Thyroid gland (tissue), 4 donors: Measurements from ENCODE around the gene CANX. TPM values are rescaled to one million over a fixed set of nuclear protein-coding genes. Genes with fewer than 3 reads are reported as not detected.
"Not testable (repeated sequence)": the region's sequence is repeated elsewhere in the genome, so short reads cannot be mapped to it uniquely, and the experiment has no call there.

Experiments used
- DNase-seq, 2 donors: peaks; one replicate each; pipeline ENCODE4 v3.0.0-alpha.2; 2019
- H3K27ac ChIP-seq, 3 donors: fragments of 200-600 bp; sonication (generic); 1 replicate in 2 of 3; 2 replicates in 1 of 3; pipeline ENCODE4 v1.5.1; 2016 to 2019; ENCODE audit warnings: mild to moderate bottlenecking in 1 of 3, moderate library complexity in 1 of 3
- H3K27me3 ChIP-seq: fragments of 200-600 bp; sonication (generic); one replicate; pipeline ENCODE4 v1.5.1; 2019
- H3K36me3 ChIP-seq, 2 donors: fragments of 200-600 bp; sonication (generic); one replicate each; pipeline ENCODE4 v1.5.1; 2016 to 2019
- H3K4me1 ChIP-seq, 2 donors: fragments of 200-600 bp; sonication (generic); one replicate each; pipeline ENCODE4 v1.5.1; 2017 to 2019
- H3K4me3 ChIP-seq, 3 donors: fragments of 200-600 bp; sonication (generic); replicated peaks in 1 of 3; 1 replicate in 2 of 3; 2 replicates in 1 of 3; pipeline ENCODE4 v1.5.1; 2016; ENCODE audit warnings: mild to moderate bottlenecking in 1 of 3
- H3K9me3 ChIP-seq: fragments of 200-600 bp; sonication (generic); one replicate; pipeline ENCODE4 v1.5.1; 2017
- POLR2A ChIP-seq, 2 donors: fragments of 450-650 bp; IDR thresholded peaks; one replicate each; pipeline ENCODE4 v1.6.1; 2017; ENCODE audit warnings: antibody characterized with exemption in 2 of 2, mild to moderate bottlenecking in 2 of 2, moderate library complexity in 1 of 2
- WGBS, 2 donors: methylation state at CpG; one replicate each; pipeline ENCODE4 v1.1.5; 2017; 5-methylcytosine and 5-hydroxymethylcytosine counted together
- intact Hi-C: fragments of 100-400 bp; cut with DNase I; formaldehyde crosslinking; loops from one replicate; pipeline ENCODE4 v1.15.1; 2023
- total RNA-seq, 4 donors: library from RNA; depleted of rRNA; stranded (reverse); fragments of >200 nt; gene quantifications; one replicate each; pipeline ENCODE4 v1.2.3, GENCODE V29; 2016
- TF ChIP-seq, protein P1 (sequence below), 6 experiments: fragments of 200-600 bp in 3 of 6; fragments of 450-650 bp in 3 of 6; sonication (generic) in 3 of 6; IDR thresholded peaks; one replicate each; pipeline ENCODE4 v1.5.1; 2016 to 2019; ENCODE audit warnings: antibody characterized with exemption in 6 of 6, mild to moderate bottlenecking in 2 of 6, inconsistent platforms in 1 of 6, moderate library complexity in 1 of 6

Gene CANX, protein sequence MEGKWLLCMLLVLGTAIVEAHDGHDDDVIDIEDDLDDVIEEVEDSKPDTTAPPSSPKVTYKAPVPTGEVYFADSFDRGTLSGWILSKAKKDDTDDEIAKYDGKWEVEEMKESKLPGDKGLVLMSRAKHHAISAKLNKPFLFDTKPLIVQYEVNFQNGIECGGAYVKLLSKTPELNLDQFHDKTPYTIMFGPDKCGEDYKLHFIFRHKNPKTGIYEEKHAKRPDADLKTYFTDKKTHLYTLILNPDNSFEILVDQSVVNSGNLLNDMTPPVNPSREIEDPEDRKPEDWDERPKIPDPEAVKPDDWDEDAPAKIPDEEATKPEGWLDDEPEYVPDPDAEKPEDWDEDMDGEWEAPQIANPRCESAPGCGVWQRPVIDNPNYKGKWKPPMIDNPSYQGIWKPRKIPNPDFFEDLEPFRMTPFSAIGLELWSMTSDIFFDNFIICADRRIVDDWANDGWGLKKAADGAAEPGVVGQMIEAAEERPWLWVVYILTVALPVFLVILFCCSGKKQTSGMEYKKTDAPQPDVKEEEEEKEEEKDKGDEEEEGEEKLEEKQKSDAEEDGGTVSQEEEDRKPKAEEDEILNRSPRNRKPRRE
- 100 to 1,000 TPM; 561 to 949 (median 856) TPM for total RNA-seq

DNA sequence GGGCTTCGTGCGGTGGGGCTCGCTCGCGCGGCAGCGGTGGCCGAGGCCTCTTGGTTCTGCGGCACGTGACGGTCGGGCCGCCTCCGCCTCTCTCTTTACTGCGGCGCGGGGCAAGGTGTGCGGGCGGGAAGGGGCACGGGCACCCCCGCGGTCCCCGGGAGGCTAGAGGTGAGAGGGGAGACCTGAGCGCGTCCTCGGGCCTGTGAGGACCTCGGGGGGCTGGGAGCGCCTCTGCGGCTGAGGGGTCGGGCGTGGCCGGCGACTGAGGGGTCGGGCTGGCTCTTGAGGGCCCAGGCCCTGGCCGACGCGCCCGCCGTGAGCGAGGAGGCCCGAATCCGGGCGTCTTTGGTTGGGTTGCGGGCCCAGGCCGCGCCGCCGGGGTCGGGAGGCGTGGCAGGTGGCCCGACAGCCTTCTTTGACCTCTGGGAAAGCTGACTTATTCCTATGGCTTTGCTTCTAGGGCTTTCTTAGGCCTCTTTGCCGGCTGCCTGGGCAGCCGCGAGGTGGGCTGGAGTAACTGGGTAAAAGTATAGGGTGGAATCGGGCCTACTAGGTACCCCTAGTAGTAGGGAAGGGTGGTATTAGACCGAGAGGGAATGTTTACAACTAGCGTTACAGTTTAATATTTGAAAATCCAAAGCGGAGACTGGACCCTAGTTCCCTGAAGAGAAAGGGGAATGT lies at the start of gene CANX:
TSS of gene CANX (plus strand) at position 33 of the 681 bp plus-strand sequence. CDS start 6,715 bp downstream, outside the sequence.
- TF ChIP-seq POLR2A (IDR thresholded peaks at IDR 0.05) = peak; percentile 76 to 91
- TF ChIP-seq, protein P1, sequence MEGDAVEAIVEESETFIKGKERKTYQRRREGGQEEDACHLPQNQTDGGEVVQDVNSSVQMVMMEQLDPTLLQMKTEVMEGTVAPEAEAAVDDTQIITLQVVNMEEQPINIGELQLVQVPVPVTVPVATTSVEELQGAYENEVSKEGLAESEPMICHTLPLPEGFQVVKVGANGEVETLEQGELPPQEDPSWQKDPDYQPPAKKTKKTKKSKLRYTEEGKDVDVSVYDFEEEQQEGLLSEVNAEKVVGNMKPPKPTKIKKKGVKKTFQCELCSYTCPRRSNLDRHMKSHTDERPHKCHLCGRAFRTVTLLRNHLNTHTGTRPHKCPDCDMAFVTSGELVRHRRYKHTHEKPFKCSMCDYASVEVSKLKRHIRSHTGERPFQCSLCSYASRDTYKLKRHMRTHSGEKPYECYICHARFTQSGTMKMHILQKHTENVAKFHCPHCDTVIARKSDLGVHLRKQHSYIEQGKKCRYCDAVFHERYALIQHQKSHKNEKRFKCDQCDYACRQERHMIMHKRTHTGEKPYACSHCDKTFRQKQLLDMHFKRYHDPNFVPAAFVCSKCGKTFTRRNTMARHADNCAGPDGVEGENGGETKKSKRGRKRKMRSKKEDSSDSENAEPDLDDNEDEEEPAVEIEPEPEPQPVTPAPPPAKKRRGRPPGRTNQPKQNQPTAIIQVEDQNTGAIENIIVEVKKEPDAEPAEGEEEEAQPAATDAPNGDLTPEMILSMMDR (IDR thresholded peaks at IDR 0.05) = no peak
- Histone ChIP-seq H3K4me3 (peak within 1 kb of the TSS; percentile 51 to 97 (median 95)), H3K27ac (peak within 1 kb of the TSS; percentile 95 to 97 (median 97)), H3K9me3 (no peaks in the 10 kb centered on the region), H3K4me1 (peaks cover 16 to 17% of the 10 kb centered on the region in 2 donors), H3K27me3 (no peaks in the 10 kb centered on the region), H3K36me3 (peaks cover 0 to under 1% of the 10 kb centered on the region in 2 donors)
- no peak for DNase-seq
- 1 to 3% methylated on average over 9 to 15 of the region's 58 CpGs for WGBS, 2 donors
- intact Hi-C loops = no loop called here

DNA sequence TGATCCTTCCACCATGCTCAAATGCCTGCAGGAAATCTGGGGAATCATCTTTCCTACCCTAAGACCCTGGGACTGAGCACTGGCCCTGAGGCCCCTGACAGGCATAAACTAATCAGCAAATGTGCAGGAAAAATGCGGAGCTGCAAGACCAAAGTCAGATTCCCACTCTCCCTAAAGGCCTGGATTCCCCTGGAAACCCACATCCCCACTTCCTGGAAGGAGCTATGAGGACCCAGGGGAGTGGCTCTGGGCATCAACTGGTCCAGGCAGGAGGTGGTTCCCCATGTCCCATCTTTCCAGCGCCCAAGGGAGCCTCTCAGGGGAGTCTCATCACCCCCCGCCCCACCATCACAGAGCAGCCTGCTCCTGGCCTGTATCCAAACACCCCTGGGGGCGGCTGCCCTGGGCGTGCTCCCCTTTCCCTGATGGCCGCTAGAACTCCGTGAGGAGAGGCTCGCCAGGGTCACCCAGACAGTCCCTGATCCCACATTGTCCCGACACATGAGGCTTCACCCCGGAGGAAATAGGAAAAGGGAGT lies 49.5 kb upstream of the CANX start:
- H3K27ac ChIP-seq, H3K36me3 ChIP-seq, intact Hi-C loops, H3K4me1 ChIP-seq, H3K27me3 ChIP-seq, H3K4me3 ChIP-seq, H3K9me3 ChIP-seq, DNase-seq: not testable (repeated sequence)
- 74 to 82% methylated on average over 4 to 7 of the region's 10 CpGs for WGBS, 2 donors

GRCh38 chr5:179650245-179650644 lies 48.5 kb upstream of the CANX start:
- H3K9me3 ChIP-seq, H3K27me3 ChIP-seq, H3K27ac ChIP-seq, H3K36me3 ChIP-seq, intact Hi-C loops, DNase-seq, H3K4me3 ChIP-seq, H3K4me1 ChIP-seq: not testable (repeated sequence)
- 84 to 92% methylated on average over 5 to 8 of the region's 26 CpGs for WGBS, 2 donors

GRCh38 chr5:179653135-179653534 lies 45.6 kb upstream of the CANX start:
- H3K4me3 ChIP-seq, H3K27ac ChIP-seq, H3K4me1 ChIP-seq, DNase-seq, H3K27me3 ChIP-seq, intact Hi-C loops, H3K36me3 ChIP-seq, H3K9me3 ChIP-seq: not testable (repeated sequence)
- 78 to 86% methylated on average over 2 of the region's 2 CpGs for WGBS, 2 donors

- H3K4me3 ChIP-seq, H3K36me3 ChIP-seq, H3K27ac ChIP-seq, H3K27me3 ChIP-seq, H3K4me1 ChIP-seq, H3K9me3 ChIP-seq, DNase-seq, intact Hi-C loops: not testable (repeated sequence)
- 34 to 93% methylated on average over 3 to 9 of the region's 50 CpGs for WGBS, 2 donors
Measured at GRCh38 chr5:179657302-179658178, 41.2 kb upstream of the CANX start.

GRCh38 chr5:179658179-179658856 lies 40.4 kb upstream of the CANX start:
- H3K4me1 ChIP-seq, H3K9me3 ChIP-seq, H3K27ac ChIP-seq, intact Hi-C loops, H3K36me3 ChIP-seq, H3K27me3 ChIP-seq: not testable (repeated sequence)
- peak; percentile 25 to 31 for DNase-seq
- WGBS, 2 donors = 8 to 10% methylated on average over 9 to 10 of the region's 29 CpGs
- peak overlapping the region in 1 of 3 donors; percentile 38 for H3K4me3 ChIP-seq

DNA sequence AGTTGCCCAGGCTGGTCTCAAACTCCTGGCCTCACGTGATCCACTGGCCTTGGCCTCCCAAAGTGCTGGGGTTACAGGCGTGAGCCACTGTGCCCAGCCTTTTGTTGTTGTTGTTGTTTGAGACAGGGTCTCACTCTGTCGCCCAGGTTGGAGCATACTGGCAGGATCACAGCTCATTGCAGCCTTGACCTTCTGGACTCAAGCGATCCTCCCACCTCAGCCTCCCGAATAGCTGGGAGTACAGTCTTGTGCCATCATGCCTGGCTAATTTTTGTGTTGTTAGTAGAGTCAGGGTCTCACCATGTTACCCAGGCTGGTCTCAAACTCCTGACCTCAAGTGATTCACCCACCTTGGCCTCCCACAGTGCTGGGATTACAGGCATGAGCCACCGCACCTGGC lies 37.1 kb upstream of the CANX start:
- H3K36me3 ChIP-seq, H3K27ac ChIP-seq, H3K27me3 ChIP-seq, DNase-seq, H3K4me3 ChIP-seq, intact Hi-C loops, H3K9me3 ChIP-seq, H3K4me1 ChIP-seq: not testable (repeated sequence)
- 95 to 96% methylated on average over 4 to 6 of the region's 6 CpGs for WGBS, 2 donors
